Endothelial cell of umbilical vein (primary cell): Measurements from ENCODE around the gene ANXA2R. TPM values are rescaled to one million over a fixed set of nuclear protein-coding genes. Genes with fewer than 3 reads are reported as not detected.

Experiments
- BruUV-seq: library from RNA; stranded (reverse); fragments of 400-500 nt; replicated peaks from 2 replicates; lab custom pipeline; 2021; lab: Mats Ljungman, UMichigan
- CTCF ChIA-PET: fragments of 300-600, 350-600 bp; sonication (Branson Sonifier 250); formaldehyde crosslinking; loops from one replicate; lab custom pipeline; 2021; ENCODE audit warnings: antibody characterized with exemption, inconsistent platforms; lab: Charles Lee
- POLR2A ChIA-PET: fragments of 300-600, 350-600 bp; sonication (Branson Sonifier 250); formaldehyde crosslinking; loops from one replicate; lab custom pipeline; 2021; ENCODE audit warnings: antibody characterized with exemption, inconsistent platforms; lab: Charles Lee
- DNase-seq: peaks from one replicate; pipeline ENCODE4 v3.0.0-alpha.2; 2011; ENCODE audit warnings: low read depth, low spot score
- FAIRE-seq: peaks from 2 replicates; lab custom pipeline; 2011; peaks lifted over from hg19 to GRCh38; lab: Jason Lieb, UNC
- H2AFZ ChIP-seq: 2 replicates; pipeline ENCODE4 v1.6.0; 2012; ENCODE audit warnings: low read depth, low read length, control low read depth, inconsistent platforms
- H3K27ac ChIP-seq: 2 replicates; pipeline ENCODE4 v1.5.1; 2011; ENCODE audit warnings: low read depth, mild to moderate bottlenecking, control low read depth, low read length, moderate library complexity; ENCODE audit not compliant: insufficient read depth
- H3K27me3 ChIP-seq, 2 experiments: 2 replicates each; pipeline versions ENCODE4 v1.6.0 to v1.6.1; 2011; ENCODE audit warnings: low read length in 2 of 2, mixed read lengths in 1 of 2; ENCODE audit not compliant: control insufficient read depth in 2 of 2, insufficient read depth in 2 of 2
- H3K36me3 ChIP-seq, 2 experiments: 2 replicates in 1 of 2; 3 replicates in 1 of 2; pipeline ENCODE4 v1.5.1; 2011; ENCODE audit warnings: low read length in 2 of 2, mild to moderate bottlenecking in 1 of 2, moderate library complexity in 1 of 2; ENCODE audit not compliant: control insufficient read depth in 2 of 2, insufficient read depth in 2 of 2; ENCODE audit errors: extremely low read depth in 1 of 2
- H3K4me1 ChIP-seq: 3 replicates; pipeline ENCODE4 v1.5.1; 2011; ENCODE audit warnings: mild to moderate bottlenecking, low read length; ENCODE audit not compliant: control insufficient read depth, insufficient read depth; ENCODE audit errors: extremely low read depth
- H3K4me2 ChIP-seq: 2 replicates; pipeline ENCODE4 v1.6.1; 2011; ENCODE audit warnings: low read length, control low read depth, mixed read lengths; ENCODE audit not compliant: insufficient read depth
- H3K4me3 ChIP-seq, 3 experiments: fragments of 200-600 bp in 1 of 3; sonication (generic), shearing (Covaris generic) in 1 of 3; replicated peaks in 1 of 3; 2 replicates each; pipeline ENCODE4 v1.5.1; 2011 to 2016; ENCODE audit warnings: control low read depth in 3 of 3, low read length in 3 of 3, mild to moderate bottlenecking in 2 of 3, inconsistent platforms in 1 of 3, low read depth in 1 of 3, moderate library complexity in 1 of 3; ENCODE audit not compliant: insufficient read depth in 1 of 3
- H3K79me2 ChIP-seq: 2 replicates; pipeline ENCODE4 v1.6.0; 2012; ENCODE audit warnings: low read length, inconsistent platforms; ENCODE audit not compliant: control insufficient read depth, insufficient read depth
- H3K9ac ChIP-seq: replicated peaks from 2 replicates; pipeline ENCODE3; 2011; ENCODE audit warnings: low read length, control low read depth; ENCODE audit not compliant: insufficient read depth; ENCODE audit errors: extremely low read depth
- H3K9me1 ChIP-seq: replicated peaks from 3 replicates; pipeline ENCODE4 v1.6.0; 2011; ENCODE audit warnings: mild to moderate bottlenecking, low read length; ENCODE audit not compliant: control insufficient read depth, insufficient read depth; ENCODE audit errors: extremely low read depth
- H3K9me3 ChIP-seq: replicated peaks from 2 replicates; pipeline ENCODE4 v1.5.1; 2012; ENCODE audit warnings: low read length, inconsistent platforms; ENCODE audit not compliant: control insufficient read depth, insufficient read depth
- H4K20me1 ChIP-seq: replicated peaks from 2 replicates; pipeline ENCODE3; 2011; ENCODE audit warnings: mild to moderate bottlenecking, low read length; ENCODE audit not compliant: control insufficient read depth, insufficient read depth; ENCODE audit errors: extremely low read depth
- GATA2 ChIP-seq: IDR thresholded peaks from 2 replicates; pipeline ENCODE4 v1.7.0; 2011; ENCODE audit warnings: low read depth, mild to moderate bottlenecking, moderate library complexity, mixed read lengths, low read length; ENCODE audit not compliant: insufficient read length, insufficient read depth
- MYC ChIP-seq: IDR thresholded peaks from one replicate; pipeline ENCODE4 v1.6.1; 2011; ENCODE audit warnings: mild to moderate bottlenecking, low read depth, low read length
- POLR2AphosphoS5 ChIP-seq: IDR thresholded peaks from 2 replicates; pipeline ENCODE4 v1.6.1; 2012; ENCODE audit warnings: low read depth, mild to moderate bottlenecking, control low read depth, low read length, moderate library complexity; ENCODE audit not compliant: insufficient read depth
- dilution Hi-C: fragments of 300-500 bp; cut with MboI; formaldehyde crosslinking; loops from one replicate; pipeline ENCODE4 v1.15.0; 2019; ENCODE audit warnings: low sequenced_read_pairs; ENCODE audit not compliant: extremely low pct_ligation_motif_present
- intact Hi-C: fragments of 100-400 bp; cut with micrococcal nuclease; formaldehyde crosslinking; loops from one replicate; pipeline ENCODE4 v1.10.0; 2022
- polyA plus RNA-seq, 4 experiments: library from polyadenylated mRNA; depleted of rRNA in 3 of 4; stranded (reverse) in 3 of 4; unstranded in 1 of 4; fragments of >200 nt; gene quantifications; 2 replicates each; pipeline versions ENCODE4 v1.2.1 to v1.2.3, GENCODE V29; 2011 to 2012; ENCODE audit warnings: missing spikeins in 1 of 4
- total RNA-seq: library from RNA; stranded (reverse); gene quantifications from 2 replicates; pipeline ENCODE4 v1.2.3, GENCODE V29; 2021
- TF ChIP-seq, protein P1 (sequence below): IDR thresholded peaks from 2 replicates; pipeline ENCODE4 v1.6.1; 2011; ENCODE audit not compliant: insufficient read depth, insufficient read length
- TF ChIP-seq, protein P2 (sequence below), 2 donors: IDR thresholded peaks; 1 replicate in 1 of 2; 2 replicates in 1 of 2; pipeline ENCODE4 v1.5.1; 2011; ENCODE audit warnings: low read length in 2 of 2, mild to moderate bottlenecking in 2 of 2, moderate library complexity in 2 of 2, control low read depth in 1 of 2, inconsistent platforms in 1 of 2, low read depth in 1 of 2; ENCODE audit not compliant: insufficient read depth in 1 of 2; ENCODE audit errors: extremely low read depth in 1 of 2

ANXA2R gene
- total and polyA plus RNA-seq, 2 donors (not counting 3 experiments of a cell fraction or from before 2014, with no cell fraction given) = 6.6 to 10.4 TPM

DNA sequence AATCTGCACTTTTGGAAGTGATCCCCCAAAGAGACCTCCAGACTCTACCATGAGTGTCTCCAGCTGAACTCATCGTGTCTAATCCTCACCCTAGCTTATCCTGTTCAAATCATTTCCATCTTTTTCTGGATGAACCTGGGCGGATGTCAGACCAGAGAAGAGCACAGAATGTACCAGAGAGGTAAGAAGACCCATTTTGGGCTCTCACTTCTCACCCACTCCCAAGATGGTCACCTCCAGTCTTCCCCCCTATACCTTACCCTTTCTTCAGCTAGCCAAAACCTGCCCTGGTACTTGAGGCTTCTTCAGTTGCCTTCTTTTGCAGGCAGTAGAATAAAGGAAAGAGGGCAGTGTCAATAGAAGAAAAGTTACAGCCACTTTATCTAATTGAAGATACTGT, 27.9 kb upstream of the ANXA2R start:
- H3K36me3 ChIP-seq = peaks cover 4 to 12% of the 10 kb centered on the region in 2 experiments
- H2AFZ ChIP-seq = peak overlapping the region; percentile 7
- peak overlapping the region; percentile 97 for H3K4me2 ChIP-seq
- no peaks in the 10 kb centered on the region for H4K20me1 ChIP-seq
- DNase-seq (no peak), FAIRE-seq (no peak)
- H3K9me3 ChIP-seq = no peaks in the 10 kb centered on the region
- no TSS peak for BruUV-seq
- H3K79me2 ChIP-seq = peaks cover 44% of the 10 kb centered on the region
- H3K27me3 ChIP-seq = no peaks in the 10 kb centered on the region
- H3K9ac ChIP-seq = peak overlapping the region; percentile 94
- H3K4me1 ChIP-seq = peaks cover 24% of the 10 kb centered on the region
- TF ChIP-seq GATA2 (no peak), POLR2AphosphoS5 (no peak), MYC (no peak)
- TF ChIP-seq, protein P1, sequence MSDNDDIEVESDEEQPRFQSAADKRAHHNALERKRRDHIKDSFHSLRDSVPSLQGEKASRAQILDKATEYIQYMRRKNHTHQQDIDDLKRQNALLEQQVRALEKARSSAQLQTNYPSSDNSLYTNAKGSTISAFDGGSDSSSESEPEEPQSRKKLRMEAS = no peak
- TF ChIP-seq, protein P2, sequence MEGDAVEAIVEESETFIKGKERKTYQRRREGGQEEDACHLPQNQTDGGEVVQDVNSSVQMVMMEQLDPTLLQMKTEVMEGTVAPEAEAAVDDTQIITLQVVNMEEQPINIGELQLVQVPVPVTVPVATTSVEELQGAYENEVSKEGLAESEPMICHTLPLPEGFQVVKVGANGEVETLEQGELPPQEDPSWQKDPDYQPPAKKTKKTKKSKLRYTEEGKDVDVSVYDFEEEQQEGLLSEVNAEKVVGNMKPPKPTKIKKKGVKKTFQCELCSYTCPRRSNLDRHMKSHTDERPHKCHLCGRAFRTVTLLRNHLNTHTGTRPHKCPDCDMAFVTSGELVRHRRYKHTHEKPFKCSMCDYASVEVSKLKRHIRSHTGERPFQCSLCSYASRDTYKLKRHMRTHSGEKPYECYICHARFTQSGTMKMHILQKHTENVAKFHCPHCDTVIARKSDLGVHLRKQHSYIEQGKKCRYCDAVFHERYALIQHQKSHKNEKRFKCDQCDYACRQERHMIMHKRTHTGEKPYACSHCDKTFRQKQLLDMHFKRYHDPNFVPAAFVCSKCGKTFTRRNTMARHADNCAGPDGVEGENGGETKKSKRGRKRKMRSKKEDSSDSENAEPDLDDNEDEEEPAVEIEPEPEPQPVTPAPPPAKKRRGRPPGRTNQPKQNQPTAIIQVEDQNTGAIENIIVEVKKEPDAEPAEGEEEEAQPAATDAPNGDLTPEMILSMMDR (IDR thresholded peaks at IDR 0.05; ENCODE audit: extremely low read depth in 1 of 2, insufficient read depth in 1 of 2, low read depth in 1 of 2, low read length in 2 of 2) = no peak
- dilution Hi-C loops = no loop called here
- no peaks in the 10 kb centered on the region for H3K9me1 ChIP-seq
- POLR2A ChIA-PET = no interaction called here
- CTCF ChIA-PET = interaction anchor here (1.0 to 2.0 kb wide), 5 partner anchors 23 to 159 kb away, joined by 3 to 5 read pairs (median 4); no protein-coding TSS in a partner anchor
- peak overlapping the region; percentile 86 for H3K27ac ChIP-seq
- peak overlapping the region; percentile 24 to 76 (median 76) for H3K4me3 ChIP-seq
- intact Hi-C loops = loop anchor here (5.0 kb wide), 2 partner anchors 244 to 414 kb away; partner anchors contain the start of genes HMGCS1 and TMEM267
